Retinal pigment epithelial cell (primary cell): Measurements from ENCODE around the gene PEX5L.
A peak's percentile ranks its signal among the peaks of the same experiment; 100 is the strongest.

Experiments
- DNase-seq: peaks from one replicate; pipeline ENCODE4 v3.0.0-alpha.2; 2010; ENCODE audit warnings: low read depth
- H3K4me3 ChIP-seq: 2 replicates; pipeline ENCODE4 v1.5.1; 2011; ENCODE audit warnings: mild to moderate bottlenecking, low read length, control low read depth, moderate library complexity
- TF ChIP-seq, protein P1 (sequence below): conservative IDR thresholded peaks from 2 replicates; pipeline ENCODE4 v1.5.1; 2011; ENCODE audit warnings: low read depth, low read length, control low read depth, inconsistent platforms

PEX5L gene

GRCh38 chr3:179981646-179982045, 55.1 kb downstream of the PEX5L start:
- no peak overlapping the region for H3K4me3 ChIP-seq
- no peak for DNase-seq
- TF ChIP-seq, protein P1, sequence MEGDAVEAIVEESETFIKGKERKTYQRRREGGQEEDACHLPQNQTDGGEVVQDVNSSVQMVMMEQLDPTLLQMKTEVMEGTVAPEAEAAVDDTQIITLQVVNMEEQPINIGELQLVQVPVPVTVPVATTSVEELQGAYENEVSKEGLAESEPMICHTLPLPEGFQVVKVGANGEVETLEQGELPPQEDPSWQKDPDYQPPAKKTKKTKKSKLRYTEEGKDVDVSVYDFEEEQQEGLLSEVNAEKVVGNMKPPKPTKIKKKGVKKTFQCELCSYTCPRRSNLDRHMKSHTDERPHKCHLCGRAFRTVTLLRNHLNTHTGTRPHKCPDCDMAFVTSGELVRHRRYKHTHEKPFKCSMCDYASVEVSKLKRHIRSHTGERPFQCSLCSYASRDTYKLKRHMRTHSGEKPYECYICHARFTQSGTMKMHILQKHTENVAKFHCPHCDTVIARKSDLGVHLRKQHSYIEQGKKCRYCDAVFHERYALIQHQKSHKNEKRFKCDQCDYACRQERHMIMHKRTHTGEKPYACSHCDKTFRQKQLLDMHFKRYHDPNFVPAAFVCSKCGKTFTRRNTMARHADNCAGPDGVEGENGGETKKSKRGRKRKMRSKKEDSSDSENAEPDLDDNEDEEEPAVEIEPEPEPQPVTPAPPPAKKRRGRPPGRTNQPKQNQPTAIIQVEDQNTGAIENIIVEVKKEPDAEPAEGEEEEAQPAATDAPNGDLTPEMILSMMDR: no peak

- DNase-seq: no peak
- H3K4me3 ChIP-seq: no peak overlapping the region
- TF ChIP-seq, protein P1: no peak
These were observed 59.4 kb downstream of the PEX5L start for GRCh38 chr3:179977356-179977755.

GRCh38 chr3:179973931-179974361, 62.8 kb downstream of the PEX5L start:
- H3K4me3 ChIP-seq: no peak overlapping the region
- TF ChIP-seq, protein P1: no peak
- DNase-seq: peak; percentile 74

DNA sequence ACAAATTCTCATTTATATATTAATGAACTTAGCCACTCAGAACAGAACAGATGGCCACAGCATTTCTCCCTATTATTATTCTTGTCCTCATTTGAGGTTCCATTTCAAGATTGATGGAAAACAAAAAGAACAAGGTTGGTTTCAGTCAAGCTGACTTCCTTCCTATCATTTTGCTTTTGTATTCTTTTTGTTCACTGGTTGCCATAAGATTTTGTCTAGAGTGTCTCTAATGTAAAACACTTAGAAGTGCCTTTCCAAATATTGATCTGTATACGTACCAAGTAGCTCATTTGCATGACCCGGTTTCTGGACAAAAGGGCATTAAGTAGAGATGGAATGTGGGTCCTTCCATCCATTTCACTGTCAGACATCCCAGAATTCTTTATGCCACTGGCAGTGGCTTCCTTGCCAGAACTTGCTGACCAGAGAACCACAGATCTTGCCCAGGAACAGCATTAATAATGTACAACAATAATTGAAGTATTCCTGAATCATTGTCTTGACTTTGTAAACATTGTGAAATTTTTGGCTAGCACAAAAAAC, 63.8 kb downstream of the PEX5L start:
- TF ChIP-seq, protein P1: no peak
- no peak overlapping the region for H3K4me3 ChIP-seq

GRCh38 chr3:179971280-179971679, 65.5 kb downstream of the PEX5L start:
- peak; percentile 91 for DNase-seq
- TF ChIP-seq, protein P1: no peak
- H3K4me3 ChIP-seq: no peak overlapping the region

More for the DNA sequence above, 63.8 kb downstream of the PEX5L start:
- DNase-seq: no peak

- DNase-seq: no peak
- TF ChIP-seq, protein P1: no peak
- no peak overlapping the region for H3K4me3 ChIP-seq
These were observed 66.0 kb downstream of the PEX5L start for GRCh38 chr3:179970746-179971145.

DNA sequence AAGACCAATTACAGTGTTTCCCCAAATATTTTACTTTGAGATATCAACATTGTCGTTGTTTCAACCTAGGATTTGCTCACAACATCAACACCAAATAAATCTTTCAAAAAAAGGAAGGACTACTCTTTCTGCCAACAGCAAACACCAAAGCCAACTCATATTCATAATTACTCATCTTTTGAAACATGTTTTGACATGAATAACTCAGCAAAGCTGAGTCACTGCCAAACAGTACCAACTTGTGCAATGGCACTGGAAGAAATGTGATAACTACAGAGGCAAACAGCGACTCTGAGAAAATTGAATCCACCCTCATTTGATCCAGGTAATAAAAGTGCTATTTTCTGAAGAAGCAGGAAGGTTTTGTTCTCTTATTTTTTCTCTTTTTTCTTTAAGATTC, 67.2 kb downstream of the PEX5L start:
- no peak overlapping the region for H3K4me3 ChIP-seq
- TF ChIP-seq, protein P1: no peak
- DNase-seq: peak; percentile 67
